ENCODE data around the gene PCDHB4. TPM values are rescaled to one million over a fixed set of nuclear protein-coding genes. Genes with fewer than 3 reads are reported as not detected.
"Not testable (repeated sequence)": the region's sequence is repeated elsewhere in the genome, so short reads cannot be mapped to it uniquely, and the experiment has no call there.

The PCDHB4 gene
- total and polyA plus RNA-seq, 12 donors, result 0.44 to 2.3 (median 1.7) TPM

DNA sequence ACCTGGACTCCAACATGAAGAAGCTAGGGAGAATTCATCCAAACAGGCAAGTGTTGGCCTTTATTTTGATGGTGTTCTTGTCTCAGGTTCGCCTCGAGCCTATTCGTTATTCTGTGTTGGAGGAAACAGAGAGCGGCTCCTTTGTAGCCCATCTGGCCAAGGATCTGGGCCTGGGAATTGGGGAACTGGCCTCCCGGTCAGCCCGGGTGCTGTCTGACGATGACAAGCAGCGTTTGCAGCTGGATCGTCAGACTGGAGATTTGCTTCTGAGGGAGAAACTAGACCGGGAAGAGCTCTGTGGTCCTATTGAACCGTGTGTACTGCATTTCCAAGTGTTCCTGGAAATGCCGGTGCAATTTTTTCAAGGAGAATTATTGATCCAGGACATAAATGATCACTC lies 367 bp downstream of the PCDHB4 start:
- no peak for TF ChIP-seq CTCF (IDR thresholded peaks at IDR 0.05)
- TF ChIP-seq POLR2A (IDR thresholded peaks at IDR 0.05), result no peak
- no peaks in the 10 kb centered on the region for H3K4me1 ChIP-seq (replicated peaks in 1 of 2)
- peaks cover 11% of the 10 kb centered on the region for H3K27me3 ChIP-seq
- H3K36me3 ChIP-seq (replicated peaks in 1 of 2), result no peaks in the 10 kb centered on the region
- WGBS, 4 donors, result 22 to 33% (median 32%) methylated on average over 12 of the region's 12 CpGs
- H3K27ac ChIP-seq, result no peak overlapping the region
- no peaks in the 10 kb centered on the region for H3K9me3 ChIP-seq (replicated peaks in 1 of 3)
- DNase-seq, result no peak
- peak overlapping the region in 1 of 4 donors; percentile 11 for H3K4me3 ChIP-seq
- intact Hi-C loops (cut with DNase I), result no loop called here

- H3K36me3 ChIP-seq (replicated peaks in 1 of 2); H3K4me1 ChIP-seq (replicated peaks in 1 of 2); DNase-seq; H3K4me3 ChIP-seq; H3K27ac ChIP-seq; H3K9me3 ChIP-seq (replicated peaks in 1 of 3); intact Hi-C loops (cut with DNase I): not testable (repeated sequence)
- WGBS, 4 donors, result 20 to 28% (median 28%) methylated on average over 1 to 59 of the region's 73 CpGs; no CpG with 5 or more reads in 1 of the 4 donors
- peaks cover 11% of the 10 kb centered on the region for H3K27me3 ChIP-seq
These were observed 1.9 kb downstream of the PCDHB4 start for GRCh38 chr5:141123396-141124135.

DNA sequence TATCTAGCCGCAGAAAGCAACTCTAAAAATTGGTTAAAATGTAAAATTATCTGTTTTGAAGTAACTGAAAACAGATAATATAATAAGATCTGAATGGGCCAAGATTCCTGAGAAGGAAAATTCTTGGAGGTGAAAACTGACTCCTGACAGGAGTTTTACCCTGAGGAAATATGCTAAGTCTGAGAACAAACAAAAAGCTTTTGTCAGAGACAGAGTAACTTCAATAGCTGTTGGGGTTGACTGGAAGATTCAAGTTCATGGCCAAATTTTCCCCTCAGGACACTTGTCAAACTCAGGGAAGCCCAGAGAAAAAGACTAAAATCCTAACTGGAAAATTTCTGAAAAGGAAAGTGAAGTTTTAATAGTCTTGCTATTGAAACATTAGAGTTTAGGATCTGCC lies 5.7 kb downstream of the PCDHB4 start:
- TF ChIP-seq CTCF (IDR thresholded peaks at IDR 0.05), result no peak
- TF ChIP-seq POLR2A (IDR thresholded peaks at IDR 0.05), result no peak
- Histone ChIP-seq H3K27ac (no peak overlapping the region), H3K9me3 (replicated peaks in 1 of 3) (no peaks in the 10 kb centered on the region), H3K36me3 (replicated peaks in 1 of 2) (no peaks in the 10 kb centered on the region), H3K27me3 (peaks cover 2% of the 10 kb centered on the region), H3K4me1 (replicated peaks in 1 of 2) (no peaks in the 10 kb centered on the region), H3K4me3 (no peak overlapping the region)
- no peak for DNase-seq
- intact Hi-C loops (cut with DNase I), result no loop called here
- 84 to 88% (median 87%) methylated on average over 1 of the region's 1 CpG for WGBS, 4 donors

- no peak for TF ChIP-seq POLR2A (IDR thresholded peaks at IDR 0.05)
- peak; percentile 9 to 46 (median 33) for TF ChIP-seq CTCF (IDR thresholded peaks at IDR 0.05)
- no peaks in the 10 kb centered on the region for H3K36me3 ChIP-seq (replicated peaks in 1 of 2)
- intact Hi-C loops (cut with DNase I), result no loop called here
- no peak within 1 kb of the TSS for H3K27ac ChIP-seq
- H3K27me3 ChIP-seq, result no peaks in the 10 kb centered on the region
- H3K4me1 ChIP-seq (replicated peaks in 1 of 2), result no peaks in the 10 kb centered on the region
- H3K4me3 ChIP-seq, result peak within 1 kb of the TSS in 2 of 4 donors; percentile 8 to 45
- peaks cover 0 to 23% (median 0%) of the 10 kb centered on the region in 3 donors for H3K9me3 ChIP-seq (replicated peaks in 1 of 3)
- DNase-seq, result peak in 5 of 7 donors; percentile 22 to 51 (median 40)
- WGBS, 4 donors, result 12 to 16% (median 16%) methylated on average over 22 of the region's 22 CpGs
These were observed 13.6 kb downstream of the PCDHB4 start, which contains the start of gene PCDHB5 for GRCh38 chr5:141135030-141135717. Gene PCDHB5 (plus strand): TSS chr5:141135206. CDS start chr5:141135435, 229 bp downstream.

Measured in adrenal gland (tissue), 12 donors.